Kidney glomerular epithelial cell (primary cell): ENCODE measurements around the gene DNAJC19.
A peak's percentile ranks its signal among the peaks of the same experiment; 100 is the strongest.
"Not testable (repeated sequence)": the region's sequence is repeated elsewhere in the genome, so short reads cannot be mapped to it uniquely, and the experiment has no call there.

ENCODE experiments used
- DNase-seq: peaks from one replicate; lab custom pipeline; 2025; lab: John Stamatoyannopoulos, UW

The DNAJC19 gene

DNA sequence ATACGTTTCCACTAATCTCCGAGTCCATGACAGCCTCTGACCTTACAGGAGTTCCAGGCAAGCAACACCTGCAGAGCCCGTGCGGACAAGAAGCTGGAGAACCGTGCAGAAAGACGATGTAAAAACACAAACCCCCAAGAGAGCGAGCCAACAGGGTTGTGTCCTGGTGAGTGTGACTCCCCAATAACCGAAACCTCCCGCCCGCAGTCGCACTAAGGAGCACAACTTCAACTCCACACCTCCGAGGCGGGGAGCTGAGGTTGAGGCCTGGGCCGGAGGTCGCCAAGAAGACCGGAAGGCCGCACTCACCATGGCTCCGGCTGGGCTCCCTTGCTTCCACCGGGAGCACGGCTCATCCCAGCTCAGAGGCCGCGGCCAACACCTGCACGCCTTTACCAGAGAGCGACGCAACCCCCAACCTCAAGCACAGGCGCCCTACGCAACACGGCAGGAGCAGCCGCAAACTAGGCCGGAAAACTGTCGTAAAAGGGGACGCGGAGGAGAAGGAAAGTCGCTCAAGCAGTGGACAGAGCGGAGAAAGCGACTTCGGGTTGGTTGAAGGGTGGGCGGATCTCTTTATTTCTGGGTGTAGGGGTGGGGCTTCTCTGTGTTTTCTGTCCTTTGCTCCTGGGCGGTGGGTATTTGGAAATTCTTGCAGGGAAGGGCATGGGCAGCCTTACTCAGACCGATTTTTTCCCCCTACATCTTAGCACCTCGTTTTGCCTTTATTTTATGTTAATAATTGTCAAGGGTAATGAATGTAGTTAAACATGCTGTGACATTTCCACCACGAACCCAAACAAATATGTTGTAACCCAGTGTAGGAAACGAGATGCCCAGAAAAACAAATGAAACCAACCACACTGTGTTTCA is at the start of gene DNAJC19:
DNAJC19 (minus strand) TSS at position 446 of the 873 bp plus-strand sequence; CDS start at position 312, 134 bp downstream.
- DNase-seq = peak; percentile 97

- no peak for DNase-seq
These were observed 41.4 kb upstream of the DNAJC19 start for GRCh38 chr3:181030948-181031347.

- no peak for DNase-seq
These were observed 35.7 kb upstream of the DNAJC19 start for GRCh38 chr3:181025204-181025603.

GRCh38 chr3:181017690-181018089 is 28.2 kb upstream of the DNAJC19 start:
- no peak for DNase-seq

GRCh38 chr3:181009225-181009624 is 19.7 kb upstream of the DNAJC19 start:
- DNase-seq = no peak

- DNase-seq = no peak
These were observed 19.3 kb upstream of the DNAJC19 start for GRCh38 chr3:181008796-181009195.

- DNase-seq = no peak
These were observed 17.7 kb upstream of the DNAJC19 start for GRCh38 chr3:181007262-181007661.

DNA sequence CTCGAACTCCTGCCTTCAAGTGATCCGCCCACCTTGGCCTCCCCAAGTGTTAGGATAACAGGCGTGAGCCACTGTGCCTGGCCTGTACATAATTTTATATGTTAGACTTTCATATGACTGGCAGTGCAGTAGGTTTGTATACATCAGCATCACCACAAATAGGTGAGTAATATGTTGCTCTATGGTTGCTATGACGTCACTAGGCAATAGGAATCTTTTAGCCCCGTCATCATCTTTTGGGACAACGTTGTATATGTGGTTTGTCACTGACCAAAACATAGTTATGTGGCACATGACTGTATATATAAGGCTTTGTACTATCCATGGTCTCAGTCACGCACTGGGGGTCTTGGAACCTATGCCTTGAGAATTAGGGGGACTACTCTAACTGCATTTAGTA is 17.0 kb upstream of the DNAJC19 start:
- no peak for DNase-seq

DNA sequence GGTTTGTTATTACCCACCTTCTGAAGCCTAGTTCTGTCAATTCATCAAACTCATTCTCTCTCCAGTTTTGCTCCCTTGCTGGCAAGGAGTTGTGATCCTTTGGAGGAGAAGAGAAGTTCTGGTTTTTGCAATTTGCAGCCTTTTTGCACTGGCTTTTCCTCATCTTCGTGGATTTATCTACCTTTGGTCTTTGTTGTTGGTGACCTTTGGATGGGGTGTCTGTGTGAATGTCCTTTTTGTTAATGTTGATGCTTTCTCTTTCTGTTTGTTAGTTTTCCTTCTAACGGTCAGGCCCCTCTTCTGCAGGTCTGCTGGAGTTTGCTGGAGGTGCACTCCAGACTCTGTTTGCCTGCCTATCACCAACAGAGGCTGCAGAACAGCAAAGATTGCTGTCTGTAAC is 13.9 kb upstream of the DNAJC19 start:
- DNase-seq = not testable (repeated sequence)

- not testable (repeated sequence) for DNase-seq
These were observed 12.8 kb upstream of the DNAJC19 start for GRCh38 chr3:181002331-181002730.

DNA sequence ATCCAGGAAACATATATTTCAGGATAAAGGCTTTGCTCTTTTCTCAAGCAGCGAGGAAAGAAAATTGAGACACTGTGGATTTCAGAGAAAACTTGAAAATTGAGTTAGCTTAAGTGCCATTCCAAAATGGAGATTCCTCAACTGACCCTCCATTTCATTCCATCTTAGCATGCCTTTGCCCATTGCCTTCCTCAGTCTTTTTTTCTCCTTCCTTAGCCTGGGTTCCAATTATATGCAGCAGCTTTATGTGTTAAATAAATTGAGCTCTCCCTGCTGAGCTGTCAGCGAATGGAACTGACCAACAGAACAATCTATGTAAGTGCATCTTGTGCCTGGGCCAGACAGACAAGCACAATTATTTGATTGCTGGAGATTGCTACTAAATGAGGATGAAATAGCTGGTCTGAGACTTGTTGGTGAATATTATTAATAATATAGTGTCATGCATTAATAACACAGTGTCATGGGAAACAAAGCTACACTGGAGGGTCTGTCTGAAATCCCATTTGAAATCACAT is 6.9 kb upstream of the DNAJC19 start:
- no peak for DNase-seq

GRCh38 chr3:180990505-180990904 is 969 bp upstream of the DNAJC19 start:
- no peak for DNase-seq

GRCh38 chr3:180987344-180987743 is 2.2 kb downstream of the DNAJC19 start:
- no peak for DNase-seq

GRCh38 chr3:180986366-180986765 is 3.2 kb downstream of the DNAJC19 start:
- DNase-seq = not testable (repeated sequence)

GRCh38 chr3:180983136-180983535 is 6.4 kb downstream of the DNAJC19 start:
- DNase-seq = no peak

DNA sequence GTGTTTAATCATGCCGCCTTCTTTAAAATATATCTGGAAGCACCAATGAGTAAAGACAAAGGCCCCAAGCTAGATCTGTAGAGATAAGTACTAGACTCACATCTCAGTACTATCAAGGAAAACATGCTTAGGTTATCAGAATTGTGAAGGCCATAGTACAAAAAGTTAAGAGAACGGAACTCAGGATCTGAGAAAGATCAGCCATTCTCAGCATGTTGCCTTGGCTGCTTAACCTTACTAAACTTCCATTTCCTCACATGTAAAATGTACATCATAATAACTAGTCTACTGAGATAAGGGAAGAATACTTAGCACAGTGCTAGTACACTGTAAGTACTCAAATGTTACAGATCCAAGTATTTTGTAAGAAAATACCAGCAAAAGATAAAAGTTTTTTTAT is 7.6 kb downstream of the DNAJC19 start:
- DNase-seq = no peak

- DNase-seq = no peak
These were observed 8.9 kb downstream of the DNAJC19 start for GRCh38 chr3:180980611-180981010.

- no peak for DNase-seq
These were observed 9.6 kb downstream of the DNAJC19 start for GRCh38 chr3:180979961-180980360.

GRCh38 chr3:180977498-180977897 is 12.0 kb downstream of the DNAJC19 start:
- no peak for DNase-seq

- DNase-seq = no peak
These were observed 15.2 kb downstream of the DNAJC19 start for GRCh38 chr3:180974286-180974685.

- no peak for DNase-seq
These were observed 16.0 kb downstream of the DNAJC19 start for GRCh38 chr3:180973543-180973942.

- no peak for DNase-seq
These were observed 18.6 kb downstream of the DNAJC19 start for GRCh38 chr3:180970931-180971330.

- no peak for DNase-seq
These were observed 27.0 kb downstream of the DNAJC19 start for GRCh38 chr3:180962530-180962929.

GRCh38 chr3:180961552-180961951 is 28.0 kb downstream of the DNAJC19 start:
- DNase-seq = no peak
